SK-N-SH (cell line): ENCODE results near the gene ANK2.

Experiments
- CHD2 ChIP-seq: fragments of 150-350 bp; IDR thresholded peaks from 2 replicates; pipeline ENCODE4 v1.6.1; 2018; ENCODE audit warnings: low read length; ENCODE audit not compliant: partially characterized antibody
- CTCF ChIP-seq: fragments of 200-600 bp; sonication (generic); IDR thresholded peaks from 2 replicates; pipeline ENCODE4 v1.6.1; 2017; ENCODE audit warnings: antibody characterized with exemption, mild to moderate bottlenecking, moderate library complexity
- FOXJ3 ChIP-seq: sonication (generic); formaldehyde crosslinking; IDR thresholded peaks from 2 replicates; pipeline ENCODE4 v1.5.1; 2020; ENCODE audit warnings: mild to moderate bottlenecking, missing genetic modification reagents
- GABPA ChIP-seq: IDR thresholded peaks from 2 replicates; pipeline ENCODE4 v1.4.0; 2012; ENCODE audit warnings: low read depth, mild to moderate bottlenecking
- MXI1 ChIP-seq: IDR thresholded peaks from 2 replicates; pipeline ENCODE4 v1.6.1; 2012; ENCODE audit warnings: mild to moderate bottlenecking, low read depth, low read length, improper control_type of control experiment
- POLR2AphosphoS5 ChIP-seq: IDR thresholded peaks from 2 replicates; pipeline ENCODE4 v1.6.1; 2012; ENCODE audit warnings: low read depth, low read length
- RFX5 ChIP-seq: IDR thresholded peaks from 2 replicates; pipeline ENCODE4 v1.6.1; 2012; ENCODE audit warnings: mild to moderate bottlenecking, improper control_type of control experiment, low read length
- USF2 ChIP-seq: fragments of 150-350 bp; IDR thresholded peaks from 2 replicates; pipeline ENCODE4 v1.6.1; 2017; ENCODE audit warnings: antibody characterized with exemption, low read length, low read depth, borderline replicate concordance
- YY1 ChIP-seq: IDR thresholded peaks from 2 replicates; pipeline ENCODE4 v1.4.0; 2012; ENCODE audit warnings: low read depth, mild to moderate bottlenecking

- TF ChIP-seq MXI1 (no peak), POLR2AphosphoS5 (no peak), YY1 (no peak), CTCF (no peak), USF2 (no peak), FOXJ3 (CRISPR knock-in tag) (no peak), RFX5 (no peak), CHD2 (no peak), GABPA (no peak)
These were observed 44.8 kb upstream of the ANK2 start for GRCh38 chr4:113004655-113005054.
